Neural cell (in vitro differentiated cells): ENCODE measurements around the gene ZC3H7B. TPM values are rescaled to one million over a fixed set of nuclear protein-coding genes. Genes with fewer than 3 reads are reported as not detected.

Experiments used
- H2AFZ ChIP-seq: fragments of 200-600, 300-800 bp; sonication (generic), shearing (Covaris generic); 2 replicates; pipeline ENCODE4 v1.6.0; 2014; ENCODE audit warnings: low read depth, mild to moderate bottlenecking, antibody characterized with exemption, low read length, moderate library complexity
- H3F3A ChIP-seq: fragments of 200-600 bp; shearing (Covaris generic); 2 replicates; pipeline ENCODE4 v1.6.1; 2016; ENCODE audit warnings: mild to moderate bottlenecking, moderate library complexity, mixed read lengths, antibody characterized with exemption, low read length; ENCODE audit not compliant: insufficient read depth, poor library complexity, severe bottlenecking
- H3K27ac ChIP-seq: fragments of 200-600, 300-800 bp; sonication (generic), shearing (Covaris generic); 2 replicates; pipeline ENCODE4 v1.5.1; 2014; ENCODE audit warnings: mild to moderate bottlenecking, low read length, moderate library complexity
- H3K27me3 ChIP-seq: fragments of 300-800, 200-600 bp; sonication (generic), shearing (Covaris generic); 2 replicates; pipeline ENCODE4 v1.6.0; 2014; ENCODE audit warnings: mild to moderate bottlenecking, low read depth, low read length, moderate library complexity; ENCODE audit not compliant: insufficient read depth
- H3K36me3 ChIP-seq: fragments of 300-800, 200-600 bp; sonication (generic), shearing (Covaris generic); 2 replicates; pipeline ENCODE4 v1.5.1; 2014; ENCODE audit warnings: mild to moderate bottlenecking, antibody characterized with exemption, low read length, moderate library complexity; ENCODE audit not compliant: insufficient read depth
- H3K4me2 ChIP-seq: fragments of 300-800, 200-600 bp; sonication (generic), shearing (Covaris generic); 2 replicates; pipeline ENCODE4 v1.6.0; 2014; ENCODE audit warnings: mild to moderate bottlenecking, low read length
- H3K4me3 ChIP-seq: fragments of 300-800, 200-600 bp; sonication (generic), shearing (Covaris generic); 2 replicates; pipeline ENCODE4 v1.5.1; 2014; ENCODE audit warnings: mild to moderate bottlenecking, low read length, moderate library complexity
- H3K79me2 ChIP-seq: fragments of 200-600 bp; shearing (Covaris generic); replicated peaks from 2 replicates; pipeline ENCODE4 v1.6.0; 2014; ENCODE audit warnings: mild to moderate bottlenecking, low read length, moderate library complexity; ENCODE audit not compliant: insufficient read depth
- H3K9ac ChIP-seq: fragments of 300-800, 200-600 bp; sonication (generic), shearing (Covaris generic); 2 replicates; pipeline ENCODE4 v1.6.1; 2016; ENCODE audit warnings: mild to moderate bottlenecking, low read length, mixed read lengths
- H3K9me2 ChIP-seq: fragments of 200-600 bp; shearing (Covaris generic); 2 replicates; pipeline ENCODE4 v1.6.1; 2016; ENCODE audit warnings: mild to moderate bottlenecking, low read length, mixed read lengths; ENCODE audit not compliant: insufficient read depth
- H3K9me3 ChIP-seq: fragments of 200-600, 300-800 bp; sonication (generic), shearing (Covaris generic); 2 replicates; pipeline ENCODE4 v1.6.1; 2016; ENCODE audit warnings: mild to moderate bottlenecking, mixed run types, low read length, moderate library complexity, mixed read lengths
- H4K20me1 ChIP-seq: fragments of 200-600 bp; shearing (Covaris generic); 2 replicates; pipeline ENCODE4 v1.6.1; 2016; ENCODE audit warnings: mild to moderate bottlenecking, mixed run types; ENCODE audit not compliant: insufficient read depth
- CTCF ChIP-seq: fragments of 450-650 bp; IDR thresholded peaks from 2 replicates; pipeline ENCODE4 v1.5.1; 2014; ENCODE audit warnings: antibody characterized with exemption, mild to moderate bottlenecking, moderate library complexity; ENCODE audit not compliant: poor library complexity, severe bottlenecking
- EP300 ChIP-seq: fragments of 450-650 bp; conservative IDR thresholded peaks from 2 replicates; pipeline ENCODE4 v1.6.1; 2014; ENCODE audit warnings: antibody characterized with exemption, mild to moderate bottlenecking, moderate library complexity; ENCODE audit not compliant: poor library complexity, severe bottlenecking
- EZH2 ChIP-seq: fragments of 200-600, 300-800 bp; shearing (Covaris generic), sonication (generic); IDR thresholded peaks from 2 replicates; pipeline ENCODE4 v1.6.1; 2014; ENCODE audit warnings: antibody characterized with exemption, low read length, borderline replicate concordance, mild to moderate bottlenecking; ENCODE audit not compliant: insufficient read depth, poor library complexity, severe bottlenecking
- MXI1 ChIP-seq: fragments of 450-650 bp; conservative IDR thresholded peaks from 2 replicates; pipeline ENCODE4 v1.6.1; 2014; ENCODE audit warnings: antibody characterized with exemption, mild to moderate bottlenecking; ENCODE audit not compliant: poor library complexity, severe bottlenecking
- POLR2AphosphoS5 ChIP-seq: IDR thresholded peaks from 2 replicates; pipeline ENCODE4 v1.6.1; 2012
- RAD21 ChIP-seq: fragments of 450-650 bp; conservative IDR thresholded peaks from 2 replicates; pipeline ENCODE4 v1.6.1; 2014; ENCODE audit warnings: antibody characterized with exemption, mild to moderate bottlenecking, moderate library complexity
- REST ChIP-seq: IDR thresholded peaks from 2 replicates; pipeline ENCODE4 v1.6.1; 2012; ENCODE audit warnings: borderline replicate concordance
- SMC3 ChIP-seq: fragments of 450-650 bp; conservative IDR thresholded peaks from 2 replicates; pipeline ENCODE4 v1.6.1; 2014; ENCODE audit warnings: antibody characterized with exemption, mild to moderate bottlenecking, moderate library complexity; ENCODE audit not compliant: poor library complexity
- TAF1 ChIP-seq: IDR thresholded peaks from 2 replicates; pipeline ENCODE4 v1.6.1; 2012; ENCODE audit warnings: low read depth
- polyA plus RNA-seq: library from polyadenylated mRNA; depleted of rRNA; stranded (reverse); fragments of >200 nt; gene quantifications from 2 replicates; pipeline ENCODE4 v1.2.3, GENCODE V29; 2014

The ZC3H7B gene
- polyA plus RNA-seq, 1 donor from 2014 or later = 34.6 TPM

GRCh38 chr22:41369837-41370236 lies 68.5 kb downstream of the ZC3H7B start:
- H3K27me3 ChIP-seq = no peaks in the 10 kb centered on the region
- TF ChIP-seq EP300 (no peak), POLR2AphosphoS5 (no peak), MXI1 (no peak), SMC3 (no peak), TAF1 (no peak), CTCF (no peak), RAD21 (no peak), REST (no peak), EZH2 (no peak)
- no peaks in the 10 kb centered on the region for H4K20me1 ChIP-seq
- no peaks in the 10 kb centered on the region for H3K9me3 ChIP-seq
- H3K9me2 ChIP-seq = no peaks in the 10 kb centered on the region
- no peaks in the 10 kb centered on the region for H3K36me3 ChIP-seq
- no peaks in the 10 kb centered on the region for H3K79me2 ChIP-seq
- no peak overlapping the region for H2AFZ ChIP-seq
- no peak overlapping the region for H3K4me3 ChIP-seq
- no peak overlapping the region for H3K9ac ChIP-seq
- no peak overlapping the region for H3K27ac ChIP-seq
- H3K4me2 ChIP-seq = no peak overlapping the region
- no peaks in the 10 kb centered on the region for H3F3A ChIP-seq

- H3K4me2 ChIP-seq = no peak overlapping the region
- no peak overlapping the region for H3K9ac ChIP-seq
- H3K4me3 ChIP-seq = no peak overlapping the region
- no peak for TF ChIP-seq RAD21
- TF ChIP-seq EZH2 = no peak
- TF ChIP-seq REST = no peak
- TF ChIP-seq SMC3 = no peak
- no peak for TF ChIP-seq TAF1
- TF ChIP-seq CTCF = no peak
- no peak for TF ChIP-seq POLR2AphosphoS5
- no peak for TF ChIP-seq MXI1
- TF ChIP-seq EP300 = no peak
- H3K9me3 ChIP-seq = no peaks in the 10 kb centered on the region
- no peaks in the 10 kb centered on the region for H3K27me3 ChIP-seq
- no peaks in the 10 kb centered on the region for H4K20me1 ChIP-seq
- no peaks in the 10 kb centered on the region for H3K36me3 ChIP-seq
- no peak overlapping the region for H3K27ac ChIP-seq
- H3K9me2 ChIP-seq = no peaks in the 10 kb centered on the region
- H2AFZ ChIP-seq = no peak overlapping the region
- H3F3A ChIP-seq = no peaks in the 10 kb centered on the region
- peaks cover 3% of the 10 kb centered on the region for H3K79me2 ChIP-seq
Measured at GRCh38 chr22:41377846-41378245, 76.5 kb downstream of the ZC3H7B start.
